ENCODE data around the gene GFOD1. TPM values are rescaled to one million over a fixed set of nuclear protein-coding genes. Genes with fewer than 3 reads are reported as not detected.

Gene GFOD1
- total RNA-seq, 1 experiment from 2014 or later, result 6.1 TPM

DNA sequence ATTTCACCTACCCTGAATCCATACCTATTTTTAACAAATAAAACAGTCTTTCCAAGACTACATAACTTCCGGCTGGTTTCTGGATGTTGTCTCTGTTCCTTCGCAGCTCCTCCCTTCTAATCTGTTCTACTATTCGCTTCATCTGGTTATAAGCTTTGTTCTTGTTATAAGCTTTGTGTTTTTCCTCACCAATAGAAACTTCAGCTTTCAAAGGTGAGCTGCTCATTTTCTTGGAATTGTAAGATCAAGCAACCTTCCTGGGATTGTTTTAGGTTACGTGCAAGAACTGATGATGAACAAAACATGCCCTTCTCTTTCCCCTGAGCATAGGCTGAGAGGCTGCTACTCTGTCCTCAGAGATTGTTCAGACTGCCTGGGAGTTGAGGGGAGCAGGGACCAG, 2.1 kb downstream of the GFOD1 start:
- Mint-ChIP-seq H3K9me3 (no peaks in the 10 kb centered on the region), H3K27ac (no peak overlapping the region), H3K36me3 (ENCODE audit: insufficient read depth in 1 of 3, low read depth in 3 of 3) (no peaks in the 10 kb centered on the region), H3K4me1 (peaks cover 20 to 22% of the 10 kb centered on the region in 2 experiments), H3K27me3 (ENCODE audit: low read depth) (peaks cover 62% of the 10 kb centered on the region), H3K4me3 (peak overlapping the region; percentile 80 to 92)
- Histone ChIP-seq H3K27me3 (ENCODE audit: insufficient read depth, low read length) (peaks cover 23% of the 10 kb centered on the region; the same call in 1 of the 2 replicates), H2BK12ac (ENCODE audit: insufficient read length, low read depth, low read length) (no peak overlapping the region), H3K56ac (ENCODE audit: insufficient read length, low read depth, low read length) (no peak overlapping the region), H2AFZ (ENCODE audit: low read length) (no peak overlapping the region), H4K20me1 (ENCODE audit: control insufficient read depth, insufficient read depth, insufficient read length) (no peaks in the 10 kb centered on the region), H3K79me1 (ENCODE audit: insufficient read depth, low read depth, low read length, poor library complexity, severe bottlenecking) (no peaks in the 10 kb centered on the region), H2BK5ac (ENCODE audit: insufficient read length, low read length) (no peak overlapping the region), H3K4me1 (ENCODE audit: insufficient read depth, low read length) (no peaks in the 10 kb centered on the region; the same call in 1 of the 2 replicates), H3K27ac (ENCODE audit: insufficient read length, low read depth, low read length) (no peak overlapping the region), H3K9ac (ENCODE audit: extremely low read depth, insufficient read length, low read length) (peak overlapping the region; percentile 17), H4K91ac (ENCODE audit: insufficient read length, low read depth, low read length) (no peak overlapping the region), H4K8ac (replicated peaks; ENCODE audit: insufficient read length, low read depth, low read length) (no peak overlapping the region), H2BK20ac (ENCODE audit: low read depth, low read length, poor library complexity, severe bottlenecking) (no peak overlapping the region), H2BK120ac (ENCODE audit: low read depth, low read length, poor library complexity, severe bottlenecking) (no peak overlapping the region), H2AK5ac (ENCODE audit: insufficient read length, low read length) (no peak overlapping the region), H3T11ph (ENCODE audit: low read length) (no peak overlapping the region), H3K18ac (ENCODE audit: insufficient read length, low read depth, low read length) (no peak overlapping the region), H3K9me3 (ENCODE audit: control insufficient read depth, low read depth, low read length) (no peaks in the 10 kb centered on the region), H3K4me2 (ENCODE audit: insufficient read depth, insufficient read length, low read length) (peak overlapping the region; percentile 91), H3K23me2 (ENCODE audit: insufficient read length, low read depth, low read length, poor library complexity, severe bottlenecking) (peaks cover 27% of the 10 kb centered on the region), H4K5ac (ENCODE audit: insufficient read length, low read depth, low read length) (no peak overlapping the region), H3K79me2 (ENCODE audit: insufficient read depth, low read length) (peaks cover 3% of the 10 kb centered on the region; the same call in 1 of the 2 replicates), H3K14ac (ENCODE audit: insufficient read depth, low read length) (no peak overlapping the region), H3K23ac (ENCODE audit: insufficient read length, low read depth, low read length) (no peak overlapping the region), H3K4ac (ENCODE audit: low read depth, low read length) (no peak overlapping the region), H2BK15ac (ENCODE audit: low read depth, low read length) (no peak overlapping the region)
- no peak for DNase-seq
- TF ChIP-seq CTCF (conservative IDR thresholded peaks at IDR 0.05), result no peak
- WGBS (ENCODE audit: extremely low coverage, insufficient read length, low lambda C conversion rate), result no CpG with 5 or more reads among the region's 4 CpGs
